ENCODE measurements around the gene SMTNL2.

DNA sequence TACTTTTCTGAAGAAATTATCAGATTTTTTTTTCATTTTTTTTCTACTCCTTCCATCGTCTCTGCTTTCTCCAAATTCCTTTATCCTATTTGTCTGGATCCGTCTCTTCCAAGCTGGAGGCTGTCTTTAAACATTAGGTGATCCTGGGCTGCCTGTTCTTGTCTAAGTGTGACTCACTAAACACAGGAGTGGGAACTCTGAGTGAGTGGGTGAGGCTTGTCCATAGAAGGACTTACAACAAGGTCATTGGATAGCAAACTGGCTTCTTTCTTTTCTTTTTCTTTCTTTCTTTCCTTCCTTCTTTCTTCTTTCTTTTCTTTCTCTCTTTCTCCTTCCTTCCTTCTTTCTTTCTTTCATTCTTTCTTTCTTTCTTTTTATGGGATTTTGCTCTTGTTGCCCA, 38.9 kb downstream of the SMTNL2 start:
- TF ChIP-seq, protein P1, sequence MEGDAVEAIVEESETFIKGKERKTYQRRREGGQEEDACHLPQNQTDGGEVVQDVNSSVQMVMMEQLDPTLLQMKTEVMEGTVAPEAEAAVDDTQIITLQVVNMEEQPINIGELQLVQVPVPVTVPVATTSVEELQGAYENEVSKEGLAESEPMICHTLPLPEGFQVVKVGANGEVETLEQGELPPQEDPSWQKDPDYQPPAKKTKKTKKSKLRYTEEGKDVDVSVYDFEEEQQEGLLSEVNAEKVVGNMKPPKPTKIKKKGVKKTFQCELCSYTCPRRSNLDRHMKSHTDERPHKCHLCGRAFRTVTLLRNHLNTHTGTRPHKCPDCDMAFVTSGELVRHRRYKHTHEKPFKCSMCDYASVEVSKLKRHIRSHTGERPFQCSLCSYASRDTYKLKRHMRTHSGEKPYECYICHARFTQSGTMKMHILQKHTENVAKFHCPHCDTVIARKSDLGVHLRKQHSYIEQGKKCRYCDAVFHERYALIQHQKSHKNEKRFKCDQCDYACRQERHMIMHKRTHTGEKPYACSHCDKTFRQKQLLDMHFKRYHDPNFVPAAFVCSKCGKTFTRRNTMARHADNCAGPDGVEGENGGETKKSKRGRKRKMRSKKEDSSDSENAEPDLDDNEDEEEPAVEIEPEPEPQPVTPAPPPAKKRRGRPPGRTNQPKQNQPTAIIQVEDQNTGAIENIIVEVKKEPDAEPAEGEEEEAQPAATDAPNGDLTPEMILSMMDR (IDR thresholded peaks at IDR 0.05; ENCODE audit: low read length) = no peak
- no peak for TF ChIP-seq EZH2 (optimal IDR thresholded peaks at IDR 0.05; ENCODE audit: low read depth, low read length)

Data from MM.1S (cell line).